ENCODE measurements around the gene GPC2. TPM values are rescaled to one million over a fixed set of nuclear protein-coding genes. Genes with fewer than 3 reads are reported as not detected.

Gene GPC2
- total RNA-seq, 3 donors from 2014 or later (not counting 1 experiment from before 2014, with no cell fraction given): 1.9 to 2.4 (median 2.3) TPM

DNA sequence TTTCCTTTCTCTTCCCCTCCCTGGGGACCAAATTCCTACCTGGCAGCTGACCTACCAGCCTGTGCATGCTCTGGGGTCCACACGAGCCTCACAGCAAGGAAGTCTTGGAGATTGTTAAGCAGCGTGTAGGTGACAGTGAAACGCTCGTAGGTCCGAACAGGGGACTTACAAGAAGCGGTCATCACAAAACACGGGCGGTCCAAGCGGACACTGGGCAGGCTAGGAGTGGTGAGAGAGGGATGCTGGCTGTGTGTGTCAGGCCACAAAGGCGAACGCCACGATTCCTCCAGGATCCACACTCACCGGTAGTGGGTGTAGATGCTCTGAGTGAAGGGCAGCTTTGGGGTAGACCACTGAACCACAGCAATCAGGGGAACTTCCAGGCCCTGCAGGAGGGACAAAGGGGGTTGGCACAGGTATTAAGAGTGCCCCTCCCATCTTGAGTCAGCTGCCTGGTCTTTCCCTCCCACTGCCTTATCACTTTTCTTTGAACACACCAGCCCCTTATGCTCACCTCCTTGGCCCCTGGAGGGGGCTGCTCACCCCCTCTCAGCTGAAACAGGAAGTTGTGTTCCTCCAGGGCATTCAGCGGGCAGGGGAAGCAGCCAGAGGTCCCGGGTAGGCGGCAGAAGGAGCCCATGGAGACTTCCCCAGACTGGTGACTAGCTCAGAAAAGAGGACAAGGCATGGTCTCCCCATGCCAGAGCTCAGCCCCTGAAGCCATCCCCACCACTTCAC is 20.7 kb downstream of the GPC2 start:
- peaks cover 13 to 29% of the 10 kb centered on the region in 2 donors for H3K4me1 Mint-ChIP-seq
- WGBS (ENCODE audit: insufficient coverage): 69% methylated on average over 16 of the region's 16 CpGs
- intact Hi-C loops (cut with micrococcal nuclease): no loop called here

DNA sequence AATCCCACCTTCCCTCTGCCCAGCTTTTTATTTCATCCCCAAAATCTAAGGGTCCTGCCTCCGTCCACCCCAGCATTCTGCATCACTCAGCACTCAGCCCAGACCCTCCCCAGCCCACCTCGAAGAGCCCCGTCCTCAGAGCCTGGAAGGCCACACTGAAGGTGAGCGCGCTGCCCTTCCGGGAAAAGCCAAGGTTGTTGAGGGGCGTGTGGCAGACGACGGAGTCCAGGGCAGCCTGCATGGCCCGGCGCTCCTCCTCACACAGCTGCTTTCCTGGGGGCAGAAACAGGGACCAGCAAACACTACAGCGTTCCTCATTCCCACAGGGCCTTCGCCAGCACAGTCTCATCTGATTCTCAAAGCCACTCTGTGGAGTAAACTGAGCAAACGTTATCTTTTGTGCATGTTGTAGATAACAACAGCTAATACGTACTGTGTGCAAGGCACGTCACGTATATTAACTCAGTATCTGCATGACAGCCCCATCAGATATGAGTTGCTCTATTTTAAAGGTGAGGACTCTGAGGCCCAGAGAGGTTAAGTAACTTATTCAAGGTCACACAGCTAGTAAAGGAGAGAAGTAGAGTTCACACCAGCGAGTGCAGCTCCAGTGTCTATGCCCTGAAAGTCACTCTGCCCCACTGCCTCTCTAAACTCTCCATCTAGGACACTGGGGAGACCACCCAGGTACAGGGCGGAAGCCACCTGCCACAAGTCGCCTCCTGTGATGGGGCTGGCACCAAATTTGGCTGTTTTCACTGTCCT is 21.4 kb downstream of the GPC2 start:
- Histone ChIP-seq H3K27ac (ENCODE audit: low read length) (no peak overlapping the region), H3K36me3 (ENCODE audit: control insufficient read depth, insufficient read depth, low read length) (peaks cover 33% of the 10 kb centered on the region), H3K27me3 (ENCODE audit: control insufficient read depth, insufficient read depth, low read length) (no peaks in the 10 kb centered on the region), H3K9me3 (ENCODE audit: control insufficient read depth, insufficient read depth, low read length) (no peaks in the 10 kb centered on the region), H3K4me1 (ENCODE audit: control insufficient read depth, insufficient read depth, low read length) (peaks cover 38% of the 10 kb centered on the region), H3K4me3 (ENCODE audit: low read length) (no peak overlapping the region)
- 95% methylated on average over 20 of the region's 20 CpGs for WGBS (ENCODE audit: insufficient coverage)
- intact Hi-C loops (cut with micrococcal nuclease): no loop called here
- H3K27me3 Mint-ChIP-seq (ENCODE audit: low read depth in 2 of 2): no peaks in the 10 kb centered on the region
- ATAC-seq (no peak), DNase-seq (peak in 1 of 2 donors; percentile 6)
- TF ChIP-seq, protein P1, sequence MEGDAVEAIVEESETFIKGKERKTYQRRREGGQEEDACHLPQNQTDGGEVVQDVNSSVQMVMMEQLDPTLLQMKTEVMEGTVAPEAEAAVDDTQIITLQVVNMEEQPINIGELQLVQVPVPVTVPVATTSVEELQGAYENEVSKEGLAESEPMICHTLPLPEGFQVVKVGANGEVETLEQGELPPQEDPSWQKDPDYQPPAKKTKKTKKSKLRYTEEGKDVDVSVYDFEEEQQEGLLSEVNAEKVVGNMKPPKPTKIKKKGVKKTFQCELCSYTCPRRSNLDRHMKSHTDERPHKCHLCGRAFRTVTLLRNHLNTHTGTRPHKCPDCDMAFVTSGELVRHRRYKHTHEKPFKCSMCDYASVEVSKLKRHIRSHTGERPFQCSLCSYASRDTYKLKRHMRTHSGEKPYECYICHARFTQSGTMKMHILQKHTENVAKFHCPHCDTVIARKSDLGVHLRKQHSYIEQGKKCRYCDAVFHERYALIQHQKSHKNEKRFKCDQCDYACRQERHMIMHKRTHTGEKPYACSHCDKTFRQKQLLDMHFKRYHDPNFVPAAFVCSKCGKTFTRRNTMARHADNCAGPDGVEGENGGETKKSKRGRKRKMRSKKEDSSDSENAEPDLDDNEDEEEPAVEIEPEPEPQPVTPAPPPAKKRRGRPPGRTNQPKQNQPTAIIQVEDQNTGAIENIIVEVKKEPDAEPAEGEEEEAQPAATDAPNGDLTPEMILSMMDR (IDR thresholded peaks at IDR 0.05): no peak
- no peaks in the 10 kb centered on the region for H3K9me3 Mint-ChIP-seq
- peaks cover 13 to 30% of the 10 kb centered on the region in 2 donors for H3K4me1 Mint-ChIP-seq
- peak overlapping the region; percentile 80 to 82 for H3K27ac Mint-ChIP-seq
- peak overlapping the region; percentile 9 for H3K4me3 Mint-ChIP-seq
- H3K36me3 Mint-ChIP-seq: no peaks in the 10 kb centered on the region

More for the DNA sequence above, 20.7 kb downstream of the GPC2 start:
- Histone ChIP-seq H3K27me3 (ENCODE audit: control insufficient read depth, insufficient read depth, low read length) (no peaks in the 10 kb centered on the region), H3K27ac (ENCODE audit: low read length) (peak overlapping the region; percentile 56), H3K4me3 (ENCODE audit: low read length) (no peak overlapping the region), H3K36me3 (ENCODE audit: control insufficient read depth, insufficient read depth, low read length) (peaks cover 33% of the 10 kb centered on the region), H3K4me1 (ENCODE audit: control insufficient read depth, insufficient read depth, low read length) (peaks cover 38% of the 10 kb centered on the region), H3K9me3 (ENCODE audit: control insufficient read depth, insufficient read depth, low read length) (no peaks in the 10 kb centered on the region)
- ATAC-seq: peak in 2 of 3 donors; percentile 15 to 35
- TF ChIP-seq, protein P1 (IDR thresholded peaks at IDR 0.05): no peak
- H3K9me3 Mint-ChIP-seq: no peaks in the 10 kb centered on the region
- H3K36me3 Mint-ChIP-seq: no peaks in the 10 kb centered on the region
- DNase-seq: peak in 1 of 2 donors; percentile 71
- H3K27me3 Mint-ChIP-seq (ENCODE audit: low read depth in 2 of 2): no peaks in the 10 kb centered on the region
- H3K27ac Mint-ChIP-seq: peak overlapping the region; percentile 80 to 82
- H3K4me3 Mint-ChIP-seq: peak overlapping the region; percentile 68

DNA sequence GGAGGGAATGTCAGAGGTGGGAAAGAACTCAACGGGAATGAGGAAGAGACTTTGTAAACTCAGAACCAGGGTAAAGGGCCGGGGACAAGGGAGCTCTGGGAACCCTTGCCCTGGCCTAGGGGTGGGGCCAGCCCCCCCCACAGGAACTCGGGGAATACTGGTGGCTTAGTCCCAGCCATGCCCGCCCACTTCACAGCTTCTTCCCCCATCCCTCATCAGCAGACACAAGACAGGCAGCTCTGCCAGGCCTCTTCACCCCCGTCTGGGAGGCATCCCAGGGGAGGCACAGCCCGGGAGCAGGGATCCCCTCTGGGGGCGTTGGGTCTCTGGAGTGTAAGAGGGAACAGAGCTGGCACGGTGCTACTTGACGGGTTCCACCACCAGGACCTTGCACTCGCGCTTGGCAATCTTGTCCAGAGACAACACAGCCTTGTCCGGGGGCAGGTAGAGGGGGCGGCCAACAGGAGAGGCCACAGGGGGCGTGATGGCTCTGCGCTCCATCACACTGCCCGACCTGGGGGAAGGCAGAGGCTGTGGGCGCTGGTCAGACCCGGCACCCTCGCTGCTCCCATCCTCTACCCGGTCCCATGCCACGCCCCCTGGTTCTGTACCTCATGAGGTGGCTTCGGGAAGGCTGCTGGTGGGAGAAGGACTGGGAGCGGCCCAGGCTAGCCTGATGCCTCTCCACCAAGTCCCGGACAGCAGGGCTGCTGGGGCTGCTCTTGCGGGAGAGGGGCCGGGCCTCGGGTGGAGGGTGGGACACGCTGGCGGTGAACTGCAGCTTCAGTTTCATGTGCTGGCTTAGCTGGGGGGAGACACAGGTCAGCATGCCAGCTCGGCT is 22.3 kb downstream of the GPC2 start:
- Mint-ChIP-seq H3K9me3 (no peaks in the 10 kb centered on the region), H3K4me3 (no peak overlapping the region), H3K36me3 (no peaks in the 10 kb centered on the region), H3K27me3 (ENCODE audit: low read depth in 2 of 2) (no peaks in the 10 kb centered on the region), H3K27ac (no peak overlapping the region), H3K4me1 (peaks cover 22 to 39% of the 10 kb centered on the region in 2 donors)
- TF ChIP-seq, protein P1 (IDR thresholded peaks at IDR 0.05): no peak
- H3K27ac ChIP-seq (ENCODE audit: low read length): no peak overlapping the region
- no peak for DNase-seq
- intact Hi-C loops (cut with micrococcal nuclease): no loop called here
- no peak for ATAC-seq
- peaks cover 33% of the 10 kb centered on the region for H3K36me3 ChIP-seq (ENCODE audit: control insufficient read depth, insufficient read depth, low read length)
- peaks cover 41% of the 10 kb centered on the region for H3K4me1 ChIP-seq (ENCODE audit: control insufficient read depth, insufficient read depth, low read length)
- H3K4me3 ChIP-seq (ENCODE audit: low read length): no peak overlapping the region
- no peaks in the 10 kb centered on the region for H3K9me3 ChIP-seq (ENCODE audit: control insufficient read depth, insufficient read depth, low read length)
- H3K27me3 ChIP-seq (ENCODE audit: control insufficient read depth, insufficient read depth, low read length): no peaks in the 10 kb centered on the region
- 92% methylated on average over 30 of the region's 30 CpGs for WGBS (ENCODE audit: insufficient coverage)
